Skeletal muscle cell (primary cell): ENCODE data around the gene CLEC11A.

Experiments
- DNase-seq: peaks from one replicate; pipeline ENCODE4 v3.0.0-alpha.2; 2010; ENCODE audit warnings: low read depth
- H3K4me3 ChIP-seq: 2 replicates; pipeline ENCODE4 v1.5.1; 2011; ENCODE audit warnings: low read depth, mild to moderate bottlenecking, control low read depth, low read length, moderate library complexity

Gene CLEC11A

GRCh38 chr19:50720181-50720920 is 2.8 kb upstream of the CLEC11A start:
- H3K4me3 ChIP-seq = no peak overlapping the region
- DNase-seq = no peak

GRCh38 chr19:50720921-50721381 is 2.2 kb upstream of the CLEC11A start:
- H3K4me3 ChIP-seq = no peak overlapping the region
- DNase-seq = no peak

- no peak for DNase-seq
- H3K4me3 ChIP-seq = no peak overlapping the region
Measured at GRCh38 chr19:50721441-50722137, 1.6 kb upstream of the CLEC11A start.

- no peak for DNase-seq
- H3K4me3 ChIP-seq = peak overlapping the region; percentile 73
Measured at GRCh38 chr19:50722201-50723013, 757 bp upstream of the CLEC11A start.

- H3K4me3 ChIP-seq = peak overlapping the region; percentile 73
- DNase-seq = no peak
Measured at GRCh38 chr19:50723735-50724521, 764 bp downstream of the CLEC11A start.

- DNase-seq = peak; percentile 97
- H3K4me3 ChIP-seq = peak overlapping the region; percentile 73
Measured at GRCh38 chr19:50724522-50725217, 1.5 kb downstream of the CLEC11A start.

GRCh38 chr19:50725218-50725910 is 2.2 kb downstream of the CLEC11A start:
- DNase-seq = no peak
- peak overlapping the region; percentile 73 for H3K4me3 ChIP-seq

- peak overlapping the region; percentile 73 for H3K4me3 ChIP-seq
- DNase-seq = no peak
Measured at GRCh38 chr19:50725911-50726230, 2.7 kb downstream of the CLEC11A start.

- peak; percentile 49 for DNase-seq
- H3K4me3 ChIP-seq = peak overlapping the region; percentile 14
Measured at GRCh38 chr19:50728084-50728737, 5.0 kb downstream of the CLEC11A start.

GRCh38 chr19:50729894-50730293 is 6.7 kb downstream of the CLEC11A start:
- no peak overlapping the region for H3K4me3 ChIP-seq
- DNase-seq = no peak

GRCh38 chr19:50735869-50736268 is 12.7 kb downstream of the CLEC11A start:
- DNase-seq = no peak
- H3K4me3 ChIP-seq = no peak overlapping the region

- no peak overlapping the region for H3K4me3 ChIP-seq
- no peak for DNase-seq
Measured at GRCh38 chr19:50736338-50736737, 13.2 kb downstream of the CLEC11A start.

GRCh38 chr19:50739132-50739913 is 16.2 kb downstream of the CLEC11A start:
- H3K4me3 ChIP-seq = no peak overlapping the region
- DNase-seq = no peak

GRCh38 chr19:50739914-50740426 is 16.8 kb downstream of the CLEC11A start:
- no peak overlapping the region for H3K4me3 ChIP-seq
- no peak for DNase-seq

GRCh38 chr19:50741179-50741933 is 18.2 kb downstream of the CLEC11A start:
- no peak overlapping the region for H3K4me3 ChIP-seq
- DNase-seq = no peak

GRCh38 chr19:50743537-50743936 is 20.4 kb downstream of the CLEC11A start:
- DNase-seq = no peak
- H3K4me3 ChIP-seq = no peak overlapping the region
